HEK293 (cell line): ENCODE results near the gene DLGAP5.

Experiments
- BCL11B ChIP-seq: fragments of 450-650 bp; formaldehyde crosslinking; IDR thresholded peaks from 2 replicates; pipeline ENCODE4 v1.5.1; 2016; ENCODE audit warnings: low read depth, missing biosample characterization, missing genetic modification characterization
- FEZF1 ChIP-seq: fragments of 450-650 bp; formaldehyde crosslinking; IDR thresholded peaks from 2 replicates; pipeline ENCODE4 v1.5.1; 2016; ENCODE audit warnings: missing biosample characterization, missing genetic modification characterization
- KLF1 ChIP-seq: fragments of 450-650 bp; formaldehyde crosslinking; IDR thresholded peaks from 2 replicates; pipeline ENCODE4 v1.5.1; 2016; ENCODE audit warnings: missing biosample characterization, missing genetic modification characterization
- MEIS1 ChIP-seq: sonication (generic); formaldehyde crosslinking; IDR thresholded peaks from 2 replicates; pipeline ENCODE4 v1.8.1; 2022; ENCODE audit warnings: missing genetic modification reagents, mild to moderate bottlenecking, borderline replicate concordance
- RBAK ChIP-seq: fragments of 450-650 bp; formaldehyde crosslinking; IDR thresholded peaks from 2 replicates; pipeline ENCODE4 v1.5.1; 2016; ENCODE audit warnings: missing biosample characterization, missing genetic modification characterization
- SETDB1 ChIP-seq: IDR thresholded peaks from one replicate; pipeline ENCODE4 v1.6.1; 2017; ENCODE audit warnings: mild to moderate bottlenecking, low read length, moderate library complexity, mixed read lengths; ENCODE audit not compliant: insufficient read length
- SP3 ChIP-seq: fragments of 450-650 bp; formaldehyde crosslinking; IDR thresholded peaks from 2 replicates; pipeline ENCODE4 v1.5.1; 2016; ENCODE audit warnings: missing biosample characterization, missing genetic modification characterization
- WT1 ChIP-seq: fragments of 450-650 bp; formaldehyde crosslinking; IDR thresholded peaks from 2 replicates; pipeline ENCODE4 v1.5.1; 2016; ENCODE audit warnings: missing biosample characterization, missing genetic modification characterization
- ZNF211 ChIP-seq: fragments of 450-650 bp; formaldehyde crosslinking; IDR thresholded peaks from 2 replicates; pipeline ENCODE4 v1.5.1; 2016; ENCODE audit warnings: low read depth, missing biosample characterization, missing genetic modification characterization
- ZNF223 ChIP-seq: fragments of 450-650 bp; formaldehyde crosslinking; IDR thresholded peaks from 2 replicates; pipeline ENCODE4 v1.5.1; 2016; ENCODE audit warnings: missing biosample characterization, missing genetic modification characterization
- ZNF24 ChIP-seq: fragments of 450-650 bp; formaldehyde crosslinking; IDR thresholded peaks from 2 replicates; pipeline ENCODE4 v1.5.1; 2016; ENCODE audit warnings: missing biosample characterization, missing genetic modification characterization
- ZNF302 ChIP-seq: fragments of 450-650 bp; formaldehyde crosslinking; IDR thresholded peaks from 2 replicates; pipeline ENCODE4 v1.5.1; 2016; ENCODE audit warnings: missing biosample characterization, missing genetic modification characterization, low read depth
- ZNF341 ChIP-seq: fragments of 450-650 bp; formaldehyde crosslinking; IDR thresholded peaks from 2 replicates; pipeline ENCODE4; 2016; ENCODE audit warnings: low read depth, missing biosample characterization, missing genetic modification characterization
- ZNF416 ChIP-seq: fragments of 450-650 bp; formaldehyde crosslinking; IDR thresholded peaks from 2 replicates; pipeline ENCODE4 v1.5.1; 2016; ENCODE audit warnings: missing biosample characterization, missing genetic modification characterization
- ZNF514 ChIP-seq: fragments of 450-650 bp; formaldehyde crosslinking; IDR thresholded peaks from 2 replicates; pipeline ENCODE4 v1.5.1; 2016; ENCODE audit warnings: missing biosample characterization, missing genetic modification characterization
- ZNF549 ChIP-seq: fragments of 450-650 bp; IDR thresholded peaks from 2 replicates; pipeline ENCODE4 v1.5.1; 2018; ENCODE audit warnings: missing biosample characterization, missing genetic modification characterization, mild to moderate bottlenecking, inconsistent platforms, moderate library complexity
- ZNF626 ChIP-seq: fragments of 450-650 bp; sonication (Bioruptor Pico); formaldehyde crosslinking; IDR thresholded peaks from 2 replicates; pipeline ENCODE4 v1.5.1; 2018; ENCODE audit warnings: missing biosample characterization, missing genetic modification characterization, inconsistent platforms
- ZNF670 ChIP-seq: fragments of 450-650 bp; formaldehyde crosslinking; IDR thresholded peaks from 2 replicates; pipeline ENCODE4 v1.5.1; 2016; ENCODE audit warnings: missing biosample characterization, missing genetic modification characterization, low read depth
- ZNF677 ChIP-seq: fragments of 450-650 bp; IDR thresholded peaks from 2 replicates; pipeline ENCODE4 v1.5.0; 2018; ENCODE audit warnings: missing biosample characterization, mild to moderate bottlenecking, missing genetic modification characterization, moderate library complexity
- ZNF747 ChIP-seq: fragments of 450-650 bp; formaldehyde crosslinking; IDR thresholded peaks from 2 replicates; pipeline ENCODE4 v1.5.1; 2016; ENCODE audit warnings: missing biosample characterization, missing genetic modification characterization
- ZNF768 ChIP-seq: fragments of 450-650 bp; formaldehyde crosslinking; IDR thresholded peaks from 2 replicates; pipeline ENCODE4 v1.5.1; 2018; ENCODE audit warnings: missing biosample characterization, mild to moderate bottlenecking, missing genetic modification characterization
- TF ChIP-seq, protein P1 (sequence below): fragments of 450-650 bp; formaldehyde crosslinking; IDR thresholded peaks from 2 replicates; pipeline ENCODE4 v1.5.1; 2016; ENCODE audit warnings: missing biosample characterization, missing genetic modification characterization
- TF ChIP-seq, protein P2 (sequence below): fragments of 450-650 bp; formaldehyde crosslinking; conservative IDR thresholded peaks from 2 replicates; pipeline ENCODE4 v1.5.1; 2016; ENCODE audit warnings: low read depth, missing biosample characterization, missing genetic modification characterization
- TF ChIP-seq, protein P3 (sequence below): fragments of 450-650 bp; formaldehyde crosslinking; IDR thresholded peaks from 2 replicates; pipeline ENCODE4 v1.5.1; 2016; ENCODE audit warnings: missing biosample characterization, missing genetic modification characterization
- TF ChIP-seq, protein P4 (sequence below): fragments of 450-650 bp; formaldehyde crosslinking; IDR thresholded peaks from 2 replicates; pipeline ENCODE4 v1.5.1; 2016; ENCODE audit warnings: missing biosample characterization, missing genetic modification characterization
- TF ChIP-seq, protein P5 (sequence below): fragments of 450-650 bp; formaldehyde crosslinking; IDR thresholded peaks from 2 replicates; pipeline ENCODE4 v1.5.1; 2016; ENCODE audit warnings: missing biosample characterization, missing genetic modification characterization
- TF ChIP-seq, protein P6 (sequence below): fragments of 450-650 bp; formaldehyde crosslinking; IDR thresholded peaks from 2 replicates; pipeline ENCODE4 v1.5.0; 2017; ENCODE audit warnings: missing biosample characterization, missing genetic modification characterization, borderline replicate concordance

The DLGAP5 gene

DNA sequence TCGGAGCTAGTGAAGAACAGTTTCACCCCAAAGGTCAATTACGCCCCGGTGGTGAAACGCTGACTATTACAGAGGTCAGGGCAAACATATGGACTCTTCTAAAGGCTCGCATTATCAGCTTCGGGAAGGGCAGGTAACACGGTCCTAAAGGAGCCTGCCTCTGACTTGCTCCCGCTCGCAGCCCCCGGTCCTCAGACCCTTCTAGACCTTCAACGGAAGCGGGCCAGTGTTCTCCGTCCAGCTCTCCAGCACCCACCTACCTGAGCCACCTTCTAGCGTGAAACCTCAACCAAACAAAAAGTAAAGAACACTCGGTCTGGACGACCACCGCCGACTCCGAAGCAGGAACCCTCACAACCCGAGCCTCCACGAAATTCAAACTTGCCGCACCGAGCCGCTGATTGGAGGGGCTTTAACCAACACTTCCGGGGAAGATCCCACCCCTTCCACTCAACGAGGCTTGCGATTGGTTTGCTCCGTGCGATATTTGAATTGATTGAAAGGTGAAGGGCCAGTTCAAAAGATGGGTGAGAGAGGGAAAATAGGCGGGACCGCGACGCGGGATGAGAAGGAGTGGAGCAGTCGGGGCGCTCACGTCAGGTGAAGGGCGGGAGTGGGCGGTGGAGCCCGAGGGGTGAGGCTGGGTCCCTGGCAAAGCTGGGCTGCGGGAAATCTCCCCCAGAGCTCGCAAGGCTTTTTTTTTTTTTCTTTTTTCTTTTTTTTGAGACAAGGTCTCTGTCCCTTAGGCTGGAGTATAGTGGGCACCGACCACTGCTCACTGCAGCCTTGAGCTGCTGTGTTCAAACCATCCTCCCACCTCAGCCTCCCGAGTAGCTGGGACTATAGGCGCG, at the start of gene DLGAP5 (continued):
- TF ChIP-seq, protein P1, sequence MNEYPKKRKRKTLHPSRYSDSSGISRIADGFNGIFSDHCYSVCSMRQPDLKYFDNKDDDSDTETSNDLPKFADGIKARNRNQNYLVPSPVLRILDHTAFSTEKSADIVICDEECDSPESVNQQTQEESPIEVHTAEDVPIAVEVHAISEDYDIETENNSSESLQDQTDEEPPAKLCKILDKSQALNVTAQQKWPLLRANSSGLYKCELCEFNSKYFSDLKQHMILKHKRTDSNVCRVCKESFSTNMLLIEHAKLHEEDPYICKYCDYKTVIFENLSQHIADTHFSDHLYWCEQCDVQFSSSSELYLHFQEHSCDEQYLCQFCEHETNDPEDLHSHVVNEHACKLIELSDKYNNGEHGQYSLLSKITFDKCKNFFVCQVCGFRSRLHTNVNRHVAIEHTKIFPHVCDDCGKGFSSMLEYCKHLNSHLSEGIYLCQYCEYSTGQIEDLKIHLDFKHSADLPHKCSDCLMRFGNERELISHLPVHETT (tag by site-specific recombination) = peak; percentile 51; the same call in 1 of the 2 replicates
- TF ChIP-seq, protein P2, sequence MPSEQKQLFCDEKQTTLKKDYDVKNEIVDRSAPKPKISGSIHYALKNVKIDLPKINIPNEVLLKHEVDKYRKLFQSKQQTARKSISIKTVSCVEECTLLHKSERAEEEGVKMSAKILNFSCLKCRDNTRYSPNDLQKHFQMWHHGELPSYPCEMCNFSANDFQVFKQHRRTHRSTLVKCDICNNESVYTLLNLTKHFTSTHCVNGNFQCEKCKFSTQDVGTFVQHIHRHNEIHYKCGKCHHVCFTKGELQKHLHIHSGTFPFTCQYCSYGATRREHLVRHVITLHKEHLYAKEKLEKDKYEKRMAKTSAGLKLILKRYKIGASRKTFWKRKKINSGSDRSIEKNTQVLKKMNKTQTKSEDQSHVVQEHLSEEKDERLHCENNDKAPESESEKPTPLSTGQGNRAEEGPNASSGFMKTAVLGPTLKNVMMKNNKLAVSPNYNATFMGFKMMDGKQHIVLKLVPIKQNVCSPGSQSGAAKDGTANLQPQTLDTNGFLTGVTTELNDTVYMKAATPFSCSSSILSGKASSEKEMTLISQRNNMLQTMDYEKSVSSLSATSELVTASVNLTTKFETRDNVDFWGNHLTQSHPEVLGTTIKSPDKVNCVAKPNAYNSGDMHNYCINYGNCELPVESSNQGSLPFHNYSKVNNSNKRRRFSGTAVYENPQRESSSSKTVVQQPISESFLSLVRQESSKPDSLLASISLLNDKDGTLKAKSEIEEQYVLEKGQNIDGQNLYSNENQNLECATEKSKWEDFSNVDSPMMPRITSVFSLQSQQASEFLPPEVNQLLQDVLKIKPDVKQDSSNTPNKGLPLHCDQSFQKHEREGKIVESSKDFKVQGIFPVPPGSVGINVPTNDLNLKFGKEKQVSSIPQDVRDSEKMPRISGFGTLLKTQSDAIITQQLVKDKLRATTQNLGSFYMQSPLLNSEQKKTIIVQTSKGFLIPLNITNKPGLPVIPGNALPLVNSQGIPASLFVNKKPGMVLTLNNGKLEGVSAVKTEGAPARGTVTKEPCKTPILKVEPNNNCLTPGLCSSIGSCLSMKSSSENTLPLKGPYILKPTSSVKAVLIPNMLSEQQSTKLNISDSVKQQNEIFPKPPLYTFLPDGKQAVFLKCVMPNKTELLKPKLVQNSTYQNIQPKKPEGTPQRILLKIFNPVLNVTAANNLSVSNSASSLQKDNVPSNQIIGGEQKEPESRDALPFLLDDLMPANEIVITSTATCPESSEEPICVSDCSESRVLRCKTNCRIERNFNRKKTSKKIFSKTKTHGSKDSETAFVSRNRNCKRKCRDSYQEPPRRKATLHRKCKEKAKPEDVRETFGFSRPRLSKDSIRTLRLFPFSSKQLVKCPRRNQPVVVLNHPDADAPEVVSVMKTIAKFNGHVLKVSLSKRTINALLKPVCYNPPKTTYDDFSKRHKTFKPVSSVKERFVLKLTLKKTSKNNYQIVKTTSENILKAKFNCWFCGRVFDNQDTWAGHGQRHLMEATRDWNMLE (tag by site-specific recombination) = no peak; the same call in 1 of the 2 replicates
- peak; percentile 77 for TF ChIP-seq KLF1 (tag by site-specific recombination)
- TF ChIP-seq BCL11B (tag by site-specific recombination) = no peak
- TF ChIP-seq ZNF626 (tag by site-specific recombination) = no peak
- no peak for TF ChIP-seq ZNF416 (tag by site-specific recombination)
- peak; percentile 87 for TF ChIP-seq SP3 (tag by site-specific recombination)
- TF ChIP-seq ZNF549 (tag by site-specific recombination) = no peak
- no peak for TF ChIP-seq ZNF514 (tag by site-specific recombination)
- no peak for TF ChIP-seq ZNF211 (tag by site-specific recombination)
- peak; percentile 46 for TF ChIP-seq SETDB1
- peak; percentile 57; the same call in 1 of the 2 replicates for TF ChIP-seq WT1
- no peak for TF ChIP-seq ZNF670 (tag by site-specific recombination)
- TF ChIP-seq, protein P3, sequence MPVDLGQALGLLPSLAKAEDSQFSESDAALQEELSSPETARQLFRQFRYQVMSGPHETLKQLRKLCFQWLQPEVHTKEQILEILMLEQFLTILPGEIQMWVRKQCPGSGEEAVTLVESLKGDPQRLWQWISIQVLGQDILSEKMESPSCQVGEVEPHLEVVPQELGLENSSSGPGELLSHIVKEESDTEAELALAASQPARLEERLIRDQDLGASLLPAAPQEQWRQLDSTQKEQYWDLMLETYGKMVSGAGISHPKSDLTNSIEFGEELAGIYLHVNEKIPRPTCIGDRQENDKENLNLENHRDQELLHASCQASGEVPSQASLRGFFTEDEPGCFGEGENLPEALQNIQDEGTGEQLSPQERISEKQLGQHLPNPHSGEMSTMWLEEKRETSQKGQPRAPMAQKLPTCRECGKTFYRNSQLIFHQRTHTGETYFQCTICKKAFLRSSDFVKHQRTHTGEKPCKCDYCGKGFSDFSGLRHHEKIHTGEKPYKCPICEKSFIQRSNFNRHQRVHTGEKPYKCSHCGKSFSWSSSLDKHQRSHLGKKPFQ (tag by site-specific recombination) = no peak
- no peak for TF ChIP-seq ZNF747 (tag by site-specific recombination)
- TF ChIP-seq, protein P4, sequence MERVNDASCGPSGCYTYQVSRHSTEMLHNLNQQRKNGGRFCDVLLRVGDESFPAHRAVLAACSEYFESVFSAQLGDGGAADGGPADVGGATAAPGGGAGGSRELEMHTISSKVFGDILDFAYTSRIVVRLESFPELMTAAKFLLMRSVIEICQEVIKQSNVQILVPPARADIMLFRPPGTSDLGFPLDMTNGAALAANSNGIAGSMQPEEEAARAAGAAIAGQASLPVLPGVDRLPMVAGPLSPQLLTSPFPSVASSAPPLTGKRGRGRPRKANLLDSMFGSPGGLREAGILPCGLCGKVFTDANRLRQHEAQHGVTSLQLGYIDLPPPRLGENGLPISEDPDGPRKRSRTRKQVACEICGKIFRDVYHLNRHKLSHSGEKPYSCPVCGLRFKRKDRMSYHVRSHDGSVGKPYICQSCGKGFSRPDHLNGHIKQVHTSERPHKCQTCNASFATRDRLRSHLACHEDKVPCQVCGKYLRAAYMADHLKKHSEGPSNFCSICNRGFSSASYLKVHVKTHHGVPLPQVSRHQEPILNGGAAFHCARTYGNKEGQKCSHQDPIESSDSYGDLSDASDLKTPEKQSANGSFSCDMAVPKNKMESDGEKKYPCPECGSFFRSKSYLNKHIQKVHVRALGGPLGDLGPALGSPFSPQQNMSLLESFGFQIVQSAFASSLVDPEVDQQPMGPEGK (tag by site-specific recombination) = peak; percentile 48
- TF ChIP-seq, protein P5, sequence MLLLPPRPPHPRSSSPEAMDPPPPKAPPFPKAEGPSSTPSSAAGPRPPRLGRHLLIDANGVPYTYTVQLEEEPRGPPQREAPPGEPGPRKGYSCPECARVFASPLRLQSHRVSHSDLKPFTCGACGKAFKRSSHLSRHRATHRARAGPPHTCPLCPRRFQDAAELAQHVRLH (tag by site-specific recombination) = no peak
- TF ChIP-seq ZNF302 (tag by site-specific recombination) = no peak
- no peak for TF ChIP-seq ZNF768 (tag by site-specific recombination)
- TF ChIP-seq, protein P6, sequence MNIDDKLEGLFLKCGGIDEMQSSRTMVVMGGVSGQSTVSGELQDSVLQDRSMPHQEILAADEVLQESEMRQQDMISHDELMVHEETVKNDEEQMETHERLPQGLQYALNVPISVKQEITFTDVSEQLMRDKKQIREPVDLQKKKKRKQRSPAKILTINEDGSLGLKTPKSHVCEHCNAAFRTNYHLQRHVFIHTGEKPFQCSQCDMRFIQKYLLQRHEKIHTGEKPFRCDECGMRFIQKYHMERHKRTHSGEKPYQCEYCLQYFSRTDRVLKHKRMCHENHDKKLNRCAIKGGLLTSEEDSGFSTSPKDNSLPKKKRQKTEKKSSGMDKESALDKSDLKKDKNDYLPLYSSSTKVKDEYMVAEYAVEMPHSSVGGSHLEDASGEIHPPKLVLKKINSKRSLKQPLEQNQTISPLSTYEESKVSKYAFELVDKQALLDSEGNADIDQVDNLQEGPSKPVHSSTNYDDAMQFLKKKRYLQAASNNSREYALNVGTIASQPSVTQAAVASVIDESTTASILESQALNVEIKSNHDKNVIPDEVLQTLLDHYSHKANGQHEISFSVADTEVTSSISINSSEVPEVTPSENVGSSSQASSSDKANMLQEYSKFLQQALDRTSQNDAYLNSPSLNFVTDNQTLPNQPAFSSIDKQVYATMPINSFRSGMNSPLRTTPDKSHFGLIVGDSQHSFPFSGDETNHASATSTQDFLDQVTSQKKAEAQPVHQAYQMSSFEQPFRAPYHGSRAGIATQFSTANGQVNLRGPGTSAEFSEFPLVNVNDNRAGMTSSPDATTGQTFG (tag by site-specific recombination) = no peak
- TF ChIP-seq ZNF341 = peak; percentile 98
- no peak for TF ChIP-seq ZNF24
- TF ChIP-seq RBAK (tag by site-specific recombination) = no peak
- no peak for TF ChIP-seq FEZF1
- no peak for TF ChIP-seq ZNF223 (tag by site-specific recombination)
- TF ChIP-seq MEIS1 (CRISPR knock-in tag) = no peak
- TF ChIP-seq ZNF677 (tag by site-specific recombination) = no peak
